ENCODE results near the gene RABGAP1L.
A peak's percentile ranks its signal among the peaks of the same experiment; 100 is the strongest.
"Not testable (repeated sequence)": the region's sequence is repeated elsewhere in the genome, so short reads cannot be mapped to it uniquely, and the experiment has no call there.

The RABGAP1L gene

GRCh38 chr1:174224641-174225040 lies 65.3 kb downstream of the RABGAP1L start:
- peak; percentile 53 for FAIRE-seq
- TF ChIP-seq TAF1 (IDR thresholded peaks at IDR 0.05; ENCODE audit: borderline replicate concordance, low read depth, low read length), result no peak
- no peak for TF ChIP-seq POLR2A (IDR thresholded peaks at IDR 0.05; ENCODE audit: low read depth, low read length)
- no peak for TF ChIP-seq POLR2AphosphoS5 (IDR thresholded peaks at IDR 0.05; ENCODE audit: low read depth, low read length)
- DNase-seq (ENCODE audit: insufficient read length), result no peak

GRCh38 chr1:174225499-174226204 lies 66.3 kb downstream of the RABGAP1L start:
- FAIRE-seq (peak; percentile 61), DNase-seq (ENCODE audit: insufficient read length) (no peak)
- TF ChIP-seq POLR2A (IDR thresholded peaks at IDR 0.05; ENCODE audit: low read depth, low read length) (no peak), TAF1 (IDR thresholded peaks at IDR 0.05; ENCODE audit: borderline replicate concordance, low read depth, low read length) (no peak), POLR2AphosphoS5 (IDR thresholded peaks at IDR 0.05; ENCODE audit: low read depth, low read length) (no peak)

GRCh38 chr1:174230399-174230798 lies 71.1 kb downstream of the RABGAP1L start:
- DNase-seq (ENCODE audit: insufficient read length), result no peak
- TF ChIP-seq POLR2AphosphoS5 (IDR thresholded peaks at IDR 0.05; ENCODE audit: low read depth, low read length), result no peak
- no peak for TF ChIP-seq TAF1 (IDR thresholded peaks at IDR 0.05; ENCODE audit: borderline replicate concordance, low read depth, low read length)
- TF ChIP-seq POLR2A (IDR thresholded peaks at IDR 0.05; ENCODE audit: low read depth, low read length), result no peak
- FAIRE-seq, result peak; percentile 48

- no peak for DNase-seq (ENCODE audit: insufficient read length)
- no peak for TF ChIP-seq POLR2A (IDR thresholded peaks at IDR 0.05; ENCODE audit: low read depth, low read length)
- TF ChIP-seq TAF1 (IDR thresholded peaks at IDR 0.05; ENCODE audit: borderline replicate concordance, low read depth, low read length), result no peak
- FAIRE-seq, result no peak
Observed at GRCh38 chr1:174232761-174233160, 73.4 kb downstream of the RABGAP1L start.

GRCh38 chr1:174238845-174239501 lies 79.7 kb downstream of the RABGAP1L start:
- not testable (repeated sequence) for FAIRE-seq

GRCh38 chr1:174239541-174239940 lies 80.2 kb downstream of the RABGAP1L start:
- DNase-seq (ENCODE audit: insufficient read length) (no peak), FAIRE-seq (no peak)
- no peak for TF ChIP-seq POLR2AphosphoS5 (IDR thresholded peaks at IDR 0.05; ENCODE audit: low read depth, low read length)
- no peak for TF ChIP-seq POLR2A (IDR thresholded peaks at IDR 0.05; ENCODE audit: low read depth, low read length)
- TF ChIP-seq TAF1 (IDR thresholded peaks at IDR 0.05; ENCODE audit: borderline replicate concordance, low read depth, low read length), result no peak

More at GRCh38 chr1:174238845-174239501, 79.7 kb downstream of the RABGAP1L start:
- not testable (repeated sequence) for DNase-seq (ENCODE audit: insufficient read length)

GRCh38 chr1:174242856-174243255 lies 83.5 kb downstream of the RABGAP1L start:
- FAIRE-seq, result no peak
- TF ChIP-seq POLR2AphosphoS5 (IDR thresholded peaks at IDR 0.05; ENCODE audit: low read depth, low read length) (no peak), POLR2A (IDR thresholded peaks at IDR 0.05; ENCODE audit: low read depth, low read length) (no peak), TAF1 (IDR thresholded peaks at IDR 0.05; ENCODE audit: borderline replicate concordance, low read depth, low read length) (no peak)

GRCh38 chr1:174243451-174244000 lies 84.2 kb downstream of the RABGAP1L start:
- FAIRE-seq (no peak), DNase-seq (ENCODE audit: insufficient read length) (no peak)
- TF ChIP-seq POLR2A (IDR thresholded peaks at IDR 0.05; ENCODE audit: low read depth, low read length) (no peak), TAF1 (IDR thresholded peaks at IDR 0.05; ENCODE audit: borderline replicate concordance, low read depth, low read length) (no peak), POLR2AphosphoS5 (IDR thresholded peaks at IDR 0.05; ENCODE audit: low read depth, low read length) (no peak)

More at GRCh38 chr1:174242856-174243255, 83.5 kb downstream of the RABGAP1L start:
- no peak for DNase-seq (ENCODE audit: insufficient read length)

GRCh38 chr1:174244017-174244416 lies 84.7 kb downstream of the RABGAP1L start:
- no peak for TF ChIP-seq POLR2A (IDR thresholded peaks at IDR 0.05; ENCODE audit: low read depth, low read length)
- no peak for TF ChIP-seq POLR2AphosphoS5 (IDR thresholded peaks at IDR 0.05; ENCODE audit: low read depth, low read length)
- no peak for TF ChIP-seq TAF1 (IDR thresholded peaks at IDR 0.05; ENCODE audit: borderline replicate concordance, low read depth, low read length)
- no peak for FAIRE-seq
- no peak for DNase-seq (ENCODE audit: insufficient read length)

GRCh38 chr1:174247472-174247871 lies 88.2 kb downstream of the RABGAP1L start:
- DNase-seq (ENCODE audit: insufficient read length), result no peak
- TF ChIP-seq POLR2AphosphoS5 (IDR thresholded peaks at IDR 0.05; ENCODE audit: low read depth, low read length) (peak; percentile 55), POLR2A (IDR thresholded peaks at IDR 0.05; ENCODE audit: low read depth, low read length) (peak; percentile 33; the same call in 1 of the 2 replicates), TAF1 (IDR thresholded peaks at IDR 0.05; ENCODE audit: borderline replicate concordance, low read depth, low read length) (no peak)
- FAIRE-seq, result no peak

GRCh38 chr1:174248041-174248440 lies 88.7 kb downstream of the RABGAP1L start:
- DNase-seq (ENCODE audit: insufficient read length) (no peak), FAIRE-seq (no peak)
- no peak for TF ChIP-seq TAF1 (IDR thresholded peaks at IDR 0.05; ENCODE audit: borderline replicate concordance, low read depth, low read length)
- TF ChIP-seq POLR2AphosphoS5 (IDR thresholded peaks at IDR 0.05; ENCODE audit: low read depth, low read length), result no peak
- no peak for TF ChIP-seq POLR2A (IDR thresholded peaks at IDR 0.05; ENCODE audit: low read depth, low read length)

GRCh38 chr1:174256386-174256785 lies 97.1 kb downstream of the RABGAP1L start:
- DNase-seq (ENCODE audit: insufficient read length); FAIRE-seq: not testable (repeated sequence)

All from GM12892 (cell line).